Activated CD8-positive, alpha-beta memory T cell treated with anti-CD3 and anti-CD28 coated beads for 4 hours (primary cell): ENCODE results near the gene ZBTB20.

Source experiments
- DNase-seq, 2 donors: peaks; one replicate each; pipeline ENCODE4 v3.0.0-alpha.2; 2020; ENCODE audit warnings: low read depth in 2 of 2

ZBTB20 gene

GRCh38 chr3:114538211-114538610 is 608.9 kb downstream of the ZBTB20 start:
- no peak for DNase-seq

- no peak for DNase-seq
Observed at GRCh38 chr3:114528517-114528916, 618.6 kb downstream of the ZBTB20 start.

GRCh38 chr3:114527036-114527644 is 619.9 kb downstream of the ZBTB20 start:
- DNase-seq: no peak

- DNase-seq: no peak
Observed at GRCh38 chr3:114525278-114525677, 621.8 kb downstream of the ZBTB20 start.

- no peak for DNase-seq
Observed at GRCh38 chr3:114519415-114519814, 627.7 kb downstream of the ZBTB20 start.

- no peak for DNase-seq
Observed at GRCh38 chr3:114518206-114518808, 628.8 kb downstream of the ZBTB20 start.

GRCh38 chr3:114510201-114510600 is 636.9 kb downstream of the ZBTB20 start:
- no peak for DNase-seq

- DNase-seq: no peak
Observed at GRCh38 chr3:114509756-114510155, 637.3 kb downstream of the ZBTB20 start.

GRCh38 chr3:114508976-114509375 is 638.1 kb downstream of the ZBTB20 start:
- no peak for DNase-seq

GRCh38 chr3:114508208-114508607 is 638.9 kb downstream of the ZBTB20 start:
- DNase-seq: no peak

GRCh38 chr3:114506591-114507300 is 640.3 kb downstream of the ZBTB20 start:
- no peak for DNase-seq

GRCh38 chr3:114504941-114505628 is 642.0 kb downstream of the ZBTB20 start:
- DNase-seq: no peak

GRCh38 chr3:114502204-114502603 is 644.9 kb downstream of the ZBTB20 start:
- DNase-seq: no peak

- no peak for DNase-seq
Observed at GRCh38 chr3:114499976-114500375, 647.1 kb downstream of the ZBTB20 start.

GRCh38 chr3:114498539-114499370 is 648.3 kb downstream of the ZBTB20 start:
- DNase-seq: no peak

- DNase-seq: no peak
Observed at GRCh38 chr3:114496874-114497273, 650.2 kb downstream of the ZBTB20 start.

GRCh38 chr3:114496466-114496865 is 650.6 kb downstream of the ZBTB20 start:
- DNase-seq: no peak

- DNase-seq: no peak
Observed at GRCh38 chr3:114496021-114496434, 651.1 kb downstream of the ZBTB20 start.

- DNase-seq: no peak
Observed at GRCh38 chr3:114494498-114494897, 652.6 kb downstream of the ZBTB20 start.

GRCh38 chr3:114490829-114491228 is 656.3 kb downstream of the ZBTB20 start:
- no peak for DNase-seq

- DNase-seq: no peak
Observed at GRCh38 chr3:114487502-114487901, 659.6 kb downstream of the ZBTB20 start.

- DNase-seq: no peak
Observed at GRCh38 chr3:114484919-114485318, 662.2 kb downstream of the ZBTB20 start.
